HUES6 (cell line): ENCODE data around the gene ZNF488.

ENCODE experiments used
- H3K27ac ChIP-seq: 2 replicates; pipeline ENCODE4 v1.7.0; 2013; ENCODE audit warnings: low read depth, mild to moderate bottlenecking, low read length, inconsistent platforms
- H3K27me3 ChIP-seq: 2 replicates; pipeline ENCODE4 v1.6.1; 2013; ENCODE audit warnings: low read length; ENCODE audit not compliant: control insufficient read depth, insufficient read depth
- H3K36me3 ChIP-seq: 2 replicates; pipeline ENCODE4 v1.6.1; 2013; ENCODE audit warnings: low read length; ENCODE audit not compliant: control insufficient read depth, insufficient read depth
- H3K4me1 ChIP-seq: 2 replicates; pipeline ENCODE4 v1.6.1; 2013; ENCODE audit warnings: low read length; ENCODE audit not compliant: control insufficient read depth, insufficient read depth
- H3K4me3 ChIP-seq: 2 replicates; pipeline ENCODE4 v1.5.1; 2013; ENCODE audit warnings: low read depth, low read length
- H3K9ac ChIP-seq: one replicate; pipeline ENCODE4 v1.6.1; 2013; ENCODE audit warnings: mild to moderate bottlenecking, low read length
- H3K9me3 ChIP-seq: 2 replicates; pipeline ENCODE4 v1.6.1; 2013; ENCODE audit warnings: low read depth, low read length; ENCODE audit not compliant: control insufficient read depth, insufficient read depth

The ZNF488 gene

GRCh38 chr10:47323636-47324296 is 60.3 kb downstream of the ZNF488 start:
- Histone ChIP-seq H3K27me3 (no peaks in the 10 kb centered on the region), H3K4me1 (no peaks in the 10 kb centered on the region), H3K36me3 (no peaks in the 10 kb centered on the region), H3K9ac (no peak overlapping the region), H3K9me3 (no peaks in the 10 kb centered on the region), H3K4me3 (no peak overlapping the region), H3K27ac (no peak overlapping the region)

- Histone ChIP-seq H3K9ac (no peak overlapping the region), H3K4me1 (no peaks in the 10 kb centered on the region), H3K27me3 (no peaks in the 10 kb centered on the region), H3K36me3 (no peaks in the 10 kb centered on the region), H3K4me3 (no peak overlapping the region), H3K9me3 (no peaks in the 10 kb centered on the region), H3K27ac (no peak overlapping the region)
These were observed 61.0 kb downstream of the ZNF488 start for GRCh38 chr10:47323087-47323486.

GRCh38 chr10:47322300-47323061 is 61.6 kb downstream of the ZNF488 start, which contains the start of gene GDF2:
Gene GDF2, plus strand, starts transcription at chr10:47322454. Its CDS starts 215 bp downstream, at chr10:47322669.
- Histone ChIP-seq H3K27me3 (no peaks in the 10 kb centered on the region), H3K9ac (no peak within 1 kb of the TSS), H3K4me1 (no peaks in the 10 kb centered on the region), H3K36me3 (no peaks in the 10 kb centered on the region), H3K27ac (no peak within 1 kb of the TSS), H3K4me3 (no peak within 1 kb of the TSS), H3K9me3 (no peaks in the 10 kb centered on the region)

- no peaks in the 10 kb centered on the region for H3K9me3 ChIP-seq
- no peaks in the 10 kb centered on the region for H3K27me3 ChIP-seq
- H3K4me1 ChIP-seq = no peaks in the 10 kb centered on the region
- H3K4me3 ChIP-seq = no peak overlapping the region
- no peaks in the 10 kb centered on the region for H3K36me3 ChIP-seq
- no peak overlapping the region for H3K9ac ChIP-seq
- H3K27ac ChIP-seq = no peak overlapping the region
These were observed 62.4 kb downstream of the ZNF488 start for GRCh38 chr10:47321521-47322195.

- Histone ChIP-seq H3K27ac (no peak overlapping the region), H3K9me3 (no peaks in the 10 kb centered on the region), H3K9ac (no peak overlapping the region), H3K4me3 (no peak overlapping the region), H3K27me3 (no peaks in the 10 kb centered on the region), H3K36me3 (no peaks in the 10 kb centered on the region), H3K4me1 (no peaks in the 10 kb centered on the region)
These were observed 63.3 kb downstream of the ZNF488 start for GRCh38 chr10:47320812-47321211.

GRCh38 chr10:47319784-47320183 is 64.3 kb downstream of the ZNF488 start:
- Histone ChIP-seq H3K9ac (no peak overlapping the region), H3K27ac (no peak overlapping the region), H3K27me3 (no peaks in the 10 kb centered on the region), H3K4me1 (no peaks in the 10 kb centered on the region), H3K4me3 (no peak overlapping the region), H3K36me3 (no peaks in the 10 kb centered on the region), H3K9me3 (no peaks in the 10 kb centered on the region)

GRCh38 chr10:47318706-47319105 is 65.4 kb downstream of the ZNF488 start:
- H3K27me3 ChIP-seq = no peaks in the 10 kb centered on the region
- H3K9ac ChIP-seq = no peak overlapping the region
- H3K4me1 ChIP-seq = no peaks in the 10 kb centered on the region
- H3K36me3 ChIP-seq = no peaks in the 10 kb centered on the region
- H3K4me3 ChIP-seq = no peak overlapping the region
- H3K9me3 ChIP-seq = no peaks in the 10 kb centered on the region
- no peak overlapping the region for H3K27ac ChIP-seq

GRCh38 chr10:47317251-47317650 is 66.8 kb downstream of the ZNF488 start:
- H3K36me3 ChIP-seq = no peaks in the 10 kb centered on the region
- no peak overlapping the region for H3K9ac ChIP-seq
- no peaks in the 10 kb centered on the region for H3K27me3 ChIP-seq
- no peaks in the 10 kb centered on the region for H3K9me3 ChIP-seq
- H3K4me1 ChIP-seq = no peaks in the 10 kb centered on the region
- no peak overlapping the region for H3K4me3 ChIP-seq
- H3K27ac ChIP-seq = no peak overlapping the region

GRCh38 chr10:47316131-47316530 is 68.0 kb downstream of the ZNF488 start:
- Histone ChIP-seq H3K27me3 (peaks cover 3% of the 10 kb centered on the region; the same call in 1 of the 2 replicates), H3K9me3 (no peaks in the 10 kb centered on the region), H3K4me3 (no peak overlapping the region), H3K36me3 (no peaks in the 10 kb centered on the region), H3K4me1 (no peaks in the 10 kb centered on the region), H3K9ac (no peak overlapping the region), H3K27ac (no peak overlapping the region)
